ENCODE data around the gene OR10A3.
A peak's percentile ranks its signal among the peaks of the same experiment; 100 is the strongest.
"Not testable (repeated sequence)": the region's sequence is repeated elsewhere in the genome, so short reads cannot be mapped to it uniquely, and the experiment has no call there.

Gene OR10A3, protein sequence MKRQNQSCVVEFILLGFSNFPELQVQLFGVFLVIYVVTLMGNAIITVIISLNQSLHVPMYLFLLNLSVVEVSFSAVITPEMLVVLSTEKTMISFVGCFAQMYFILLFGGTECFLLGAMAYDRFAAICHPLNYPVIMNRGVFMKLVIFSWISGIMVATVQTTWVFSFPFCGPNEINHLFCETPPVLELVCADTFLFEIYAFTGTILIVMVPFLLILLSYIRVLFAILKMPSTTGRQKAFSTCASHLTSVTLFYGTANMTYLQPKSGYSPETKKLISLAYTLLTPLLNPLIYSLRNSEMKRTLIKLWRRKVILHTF

DNA sequence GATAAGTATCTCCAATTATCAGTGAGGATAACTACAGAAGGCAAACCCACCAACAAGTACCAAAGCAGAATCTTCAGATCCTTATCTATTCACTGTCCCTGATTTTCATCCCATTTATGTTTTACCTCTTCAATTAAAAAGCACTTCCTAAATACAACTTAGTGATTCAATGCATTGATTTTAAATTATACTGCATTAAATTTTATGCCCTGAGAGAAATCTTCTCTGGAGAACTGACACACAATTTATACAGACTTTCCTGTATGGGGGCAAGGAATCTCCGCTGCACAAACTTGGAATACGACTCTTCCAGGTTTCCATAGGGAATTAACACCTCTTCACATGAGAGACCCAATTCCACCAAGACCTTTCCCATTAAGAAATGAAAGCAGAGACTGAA, at the start of gene OR10A3:
Gene OR10A3, minus strand, starts transcription at position 101 of the 400 bp plus-strand sequence. CDS start 2,188 bp downstream, outside the sequence.
- no peak for DNase-seq

DNA sequence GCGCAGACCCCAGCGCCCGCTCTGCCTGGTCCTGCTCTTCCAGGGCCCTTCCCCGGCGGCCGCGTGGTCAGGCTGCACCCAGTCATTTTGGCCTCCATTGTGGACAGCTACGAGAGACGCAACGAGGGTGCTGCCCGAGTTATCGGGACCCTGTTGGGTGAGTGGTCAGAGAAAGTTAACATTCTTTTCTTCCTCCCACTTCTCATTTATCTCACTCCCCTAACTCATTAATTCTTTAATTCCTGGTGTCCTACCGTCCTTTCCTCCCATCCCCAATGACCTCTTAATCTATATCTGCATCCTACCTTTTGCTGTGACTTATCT, 46.0 kb upstream of the OR10A3 start:
- DNase-seq = not testable (repeated sequence)

DNA sequence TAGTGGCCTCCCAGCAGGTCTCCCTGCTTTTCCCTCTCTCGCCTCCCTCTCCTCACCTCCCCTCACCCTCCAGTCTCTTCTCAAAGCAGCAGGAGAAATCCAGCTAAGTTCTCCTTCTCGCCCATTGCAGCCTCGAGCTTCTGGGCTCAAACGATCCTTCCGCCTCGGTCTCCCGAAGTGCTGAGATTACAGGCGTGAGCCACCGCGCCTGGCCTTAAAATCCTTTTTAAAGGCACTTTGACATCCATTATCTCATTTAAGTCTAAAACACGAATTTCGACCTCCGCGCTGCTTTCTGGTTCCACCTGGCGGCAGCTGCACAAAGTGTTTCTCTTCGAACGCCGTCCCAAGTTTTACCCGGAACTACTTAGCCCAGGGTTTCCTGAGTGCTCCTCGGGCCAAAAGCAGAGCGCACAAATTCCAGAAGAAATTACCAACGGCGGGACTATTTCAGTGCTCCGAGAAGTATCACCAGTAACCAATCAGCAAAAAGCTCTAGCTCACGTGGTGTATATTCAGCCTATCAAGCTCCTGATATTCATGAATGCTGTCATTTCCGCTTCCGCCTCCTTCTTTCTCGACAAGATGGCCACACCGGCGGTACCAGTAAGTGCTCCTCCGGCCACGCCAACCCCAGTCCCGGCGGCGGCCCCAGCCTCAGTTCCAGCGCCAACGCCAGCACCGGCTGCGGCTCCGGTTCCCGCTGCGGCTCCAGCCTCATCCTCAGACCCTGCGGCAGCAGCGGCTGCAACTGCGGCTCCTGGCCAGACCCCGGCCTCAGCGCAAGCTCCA, 45.5 kb upstream of the OR10A3 start, which contains the start of gene EIF3F:
Gene EIF3F, plus strand, starts transcription at position 570 of the 792 bp plus-strand sequence. Its CDS starts 16 bp downstream, at position 586.
- peak; percentile 63 to 83 (median 70) for DNase-seq

GRCh38 chr11:7983832-7984590, 42.5 kb upstream of the OR10A3 start:
- DNase-seq = no peak

DNA sequence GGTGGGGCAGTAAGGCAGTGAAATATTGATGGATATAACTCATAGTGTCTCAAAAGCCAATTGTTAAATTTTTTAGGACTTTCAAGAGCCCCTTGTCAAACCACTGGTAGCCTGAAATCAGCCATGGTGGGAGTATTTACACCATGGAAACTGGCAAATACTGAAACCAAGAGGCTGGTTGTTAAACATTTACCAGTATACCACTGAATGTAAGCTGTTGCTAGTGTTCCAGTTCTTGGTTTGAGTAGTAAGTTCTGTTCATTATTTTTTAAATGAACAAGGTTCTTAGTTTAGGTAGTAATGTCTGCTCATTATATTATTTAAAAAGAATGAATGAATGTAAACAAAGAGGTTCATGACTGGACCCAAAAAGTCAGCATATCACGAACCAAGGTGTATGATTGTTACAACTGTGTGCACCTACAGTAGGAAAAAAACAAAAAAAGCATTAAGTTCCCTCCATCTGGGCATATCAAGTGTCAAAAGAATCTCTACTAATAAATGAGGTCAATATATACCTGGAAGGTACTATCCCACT, 41.1 kb upstream of the OR10A3 start:
- DNase-seq = no peak

DNA sequence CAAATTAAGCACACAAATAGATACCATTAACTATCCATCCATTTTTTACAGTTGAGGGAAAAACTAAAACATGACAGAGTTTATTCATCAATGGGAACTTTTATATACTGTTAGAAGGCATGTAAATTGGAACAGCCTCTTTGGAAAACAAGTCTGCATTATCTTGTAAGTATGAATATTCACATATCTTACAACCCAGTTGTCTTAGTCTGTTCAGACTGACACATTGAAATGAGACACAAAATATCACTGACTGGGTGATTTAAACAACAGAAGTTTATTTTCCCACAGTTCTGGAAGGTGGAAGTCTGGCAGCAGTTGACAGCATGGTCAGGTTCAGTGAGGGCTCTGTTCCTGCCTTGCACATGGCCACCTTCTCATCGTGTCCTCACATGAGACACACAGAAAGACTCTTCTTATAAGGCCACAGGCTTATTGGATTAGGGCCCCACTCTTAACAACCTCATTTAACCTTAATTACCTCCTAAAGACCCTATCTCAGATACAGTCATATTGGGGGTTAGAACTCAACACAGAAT, 40.2 kb upstream of the OR10A3 start:
- no peak for DNase-seq

DNA sequence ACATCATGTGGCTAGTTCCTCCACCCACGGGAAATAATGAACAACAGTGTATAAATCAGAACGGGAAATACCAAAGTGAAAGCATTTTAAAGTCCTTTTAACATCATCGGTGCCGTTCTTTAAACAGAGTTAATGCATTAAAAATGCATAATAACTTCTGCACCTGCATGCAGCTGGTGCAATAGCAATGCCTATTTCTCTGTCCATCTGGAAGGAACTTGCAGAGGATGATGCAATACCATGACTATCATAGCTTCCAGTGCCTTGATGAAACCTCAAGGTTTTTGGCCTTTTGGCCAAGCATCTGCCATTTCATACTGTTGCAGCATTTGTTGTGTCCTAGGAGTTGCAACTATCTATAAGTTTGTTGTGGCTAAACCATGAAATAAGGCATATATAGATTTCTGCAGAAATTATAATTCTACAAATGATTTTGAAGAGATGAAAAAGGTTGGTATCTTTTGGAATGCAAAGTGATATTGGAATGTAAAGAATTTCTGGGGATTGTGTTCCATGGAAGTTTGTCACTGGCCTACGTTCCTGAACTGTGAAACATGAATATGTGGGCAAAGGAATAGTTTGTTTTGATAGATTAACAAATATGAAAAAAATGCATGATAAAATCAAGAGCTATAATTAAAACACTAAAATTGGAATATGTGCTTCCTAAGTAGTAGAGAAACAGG, 35.9 kb upstream of the OR10A3 start:
- no peak for DNase-seq

- DNase-seq = no peak
Observed at GRCh38 chr11:7974668-7975067, 33.2 kb upstream of the OR10A3 start.

DNA sequence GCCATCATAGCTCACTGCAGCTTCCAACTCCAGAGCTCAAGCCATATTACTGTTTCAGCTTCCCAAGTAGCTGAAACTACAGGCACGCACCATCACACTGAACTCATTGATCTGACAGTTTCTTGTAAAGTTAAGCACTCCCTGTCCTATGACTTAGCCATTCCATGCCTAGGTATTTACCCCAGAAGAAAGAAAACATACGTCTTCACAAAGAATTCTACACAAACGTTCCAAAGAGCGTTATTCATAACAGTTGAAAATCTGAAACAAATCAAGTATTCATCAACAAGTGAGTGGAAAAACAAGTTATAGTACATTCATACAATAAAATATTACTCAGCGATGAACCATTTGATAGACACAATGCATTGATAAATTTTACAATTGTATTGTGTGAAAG, 31.5 kb upstream of the OR10A3 start:
- no peak for DNase-seq

DNA sequence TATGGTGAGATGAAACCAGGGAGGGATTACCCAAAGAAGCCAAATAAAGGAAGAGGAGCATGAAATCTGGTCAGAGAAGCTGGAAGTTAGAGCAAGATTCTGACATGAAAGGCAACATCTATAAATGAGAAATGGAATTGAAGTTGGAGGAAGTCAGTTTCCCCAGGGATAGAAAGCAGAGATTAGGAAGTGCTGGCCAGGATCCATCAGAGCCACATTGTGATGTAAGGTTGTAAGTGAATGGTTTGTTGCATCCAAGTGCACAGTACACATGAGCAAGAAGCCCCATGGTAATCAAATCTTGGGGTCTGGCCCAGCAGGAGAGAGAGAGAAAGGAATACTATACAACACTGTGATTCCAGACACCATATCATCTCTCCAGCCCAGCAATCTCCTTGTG, 30.3 kb upstream of the OR10A3 start:
- DNase-seq = no peak

DNA sequence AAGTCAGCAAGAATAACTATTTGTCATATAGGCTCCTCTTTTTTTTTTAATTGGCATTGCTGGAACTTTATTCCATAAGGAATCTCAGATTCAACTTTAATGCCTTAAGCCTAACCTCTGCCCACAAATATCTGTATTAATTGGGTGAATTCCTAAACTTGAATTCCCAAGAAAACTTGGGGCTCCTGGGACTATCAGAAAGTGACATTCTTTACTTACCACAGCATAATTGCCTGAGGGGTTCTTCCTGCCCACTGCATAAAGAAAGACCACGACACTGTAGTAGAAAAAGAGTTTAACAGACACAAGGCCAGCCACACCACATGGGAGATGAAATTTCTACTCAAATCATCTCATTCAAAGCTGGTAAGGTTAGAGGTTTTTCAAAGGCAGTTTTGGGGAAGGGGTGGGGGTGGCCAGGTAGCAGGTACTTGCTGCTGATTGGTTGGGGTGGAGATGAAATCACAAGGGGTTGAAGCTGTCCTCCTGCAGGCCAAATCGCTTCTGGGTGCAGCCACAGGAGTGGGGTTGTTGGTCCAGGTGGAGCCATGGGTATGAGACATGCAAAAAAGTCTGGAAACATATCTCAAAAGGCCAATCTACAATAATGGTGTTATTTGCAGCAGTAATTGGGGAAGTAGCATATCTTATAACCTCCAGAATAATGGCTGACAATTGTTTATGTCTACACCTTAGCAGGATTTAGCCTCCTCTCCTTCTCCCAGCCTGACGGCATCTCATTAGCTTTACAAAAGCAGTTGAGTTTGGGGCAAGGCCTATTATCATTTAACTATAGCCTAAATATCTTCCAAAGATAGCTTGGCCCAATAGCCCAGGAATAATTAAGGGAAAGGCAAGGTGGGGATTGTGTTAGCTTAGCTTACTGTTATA, 28.5 kb upstream of the OR10A3 start:
- no peak for DNase-seq

DNA sequence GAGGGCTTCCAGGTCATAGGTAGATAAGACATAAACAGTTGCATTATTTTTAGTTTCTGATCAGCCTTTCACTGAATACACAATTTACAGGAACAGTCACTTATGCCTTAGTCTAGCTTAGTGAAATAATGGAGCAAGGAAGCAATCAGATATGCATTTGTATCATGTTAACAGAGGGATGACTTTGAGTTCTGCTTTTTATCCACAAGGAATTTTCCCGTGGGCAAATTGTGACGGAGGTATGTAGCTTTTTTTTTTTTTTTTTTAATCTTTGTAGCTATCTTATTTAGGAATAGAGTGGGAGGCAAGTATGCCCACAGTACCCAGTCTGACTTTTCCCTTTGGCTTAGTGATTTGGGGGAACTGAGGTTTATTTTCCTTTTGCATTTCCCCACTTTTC, 27.2 kb upstream of the OR10A3 start:
- no peak for DNase-seq

DNA sequence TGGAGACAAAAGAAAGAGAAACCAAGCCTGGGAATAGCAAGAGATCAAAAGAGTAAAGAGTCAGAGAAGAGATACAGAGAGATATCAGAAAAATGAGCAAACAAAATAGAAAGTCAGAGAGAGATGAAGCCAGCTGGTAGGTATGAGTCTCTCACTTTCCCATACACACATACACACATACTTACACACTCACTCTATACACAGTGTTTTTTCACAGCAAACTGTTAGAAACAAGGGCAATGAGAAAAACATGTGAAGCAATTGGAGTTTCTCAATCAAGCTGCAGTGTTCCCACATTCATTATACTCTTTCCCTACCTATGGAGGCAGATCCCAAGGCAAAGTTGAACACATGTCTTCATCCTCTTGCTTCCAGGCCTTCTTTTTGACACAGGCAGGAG, 26.3 kb upstream of the OR10A3 start:
- no peak for DNase-seq

DNA sequence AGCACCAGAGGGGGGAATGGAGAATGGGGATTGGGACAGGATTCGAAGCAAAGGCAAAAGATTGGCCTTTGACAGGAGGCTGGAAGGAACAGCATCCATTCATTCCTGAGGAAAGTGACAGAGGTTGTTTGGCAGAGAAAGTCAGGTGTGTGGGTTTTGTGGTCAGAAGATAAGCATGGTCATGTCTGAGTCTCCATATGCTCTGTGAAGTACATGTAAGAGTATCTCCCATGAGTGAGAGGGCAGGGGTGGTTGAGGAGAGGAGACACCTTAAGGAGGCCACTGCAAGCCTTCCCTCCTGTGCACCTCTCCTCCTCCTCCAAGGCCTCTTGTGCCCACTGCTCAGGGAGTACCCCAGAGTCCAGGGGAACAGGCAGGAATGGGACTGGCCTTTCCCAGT, 25.6 kb upstream of the OR10A3 start:
- DNase-seq = no peak

DNA sequence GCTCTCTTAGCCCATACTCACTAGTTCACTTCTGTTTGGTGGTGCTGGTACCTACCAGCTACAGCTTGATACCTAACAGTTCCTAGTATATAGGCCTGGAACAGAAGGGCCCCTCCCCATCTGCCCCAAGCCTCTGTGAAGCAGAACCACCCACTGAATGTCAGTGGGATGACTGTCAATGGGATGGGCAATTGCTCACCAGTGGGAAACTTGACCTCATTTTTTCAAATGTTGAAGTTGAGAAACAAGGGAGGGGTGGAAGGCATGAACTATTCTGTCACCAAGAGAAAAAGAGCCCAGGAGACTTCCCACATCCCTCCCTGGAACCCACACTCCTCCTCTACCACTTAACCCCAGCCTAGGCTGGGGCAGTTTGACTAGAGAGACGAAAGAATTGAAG, 23.9 kb upstream of the OR10A3 start, which contains the start of gene NLRP10:
Gene NLRP10, minus strand, starts transcription at position 62 of the 400 bp plus-strand sequence. CDS start 1,952 bp downstream, outside the sequence.
- DNase-seq = no peak

GRCh38 chr11:7964873-7965272, 23.4 kb upstream of the OR10A3 start:
- DNase-seq = no peak

DNA sequence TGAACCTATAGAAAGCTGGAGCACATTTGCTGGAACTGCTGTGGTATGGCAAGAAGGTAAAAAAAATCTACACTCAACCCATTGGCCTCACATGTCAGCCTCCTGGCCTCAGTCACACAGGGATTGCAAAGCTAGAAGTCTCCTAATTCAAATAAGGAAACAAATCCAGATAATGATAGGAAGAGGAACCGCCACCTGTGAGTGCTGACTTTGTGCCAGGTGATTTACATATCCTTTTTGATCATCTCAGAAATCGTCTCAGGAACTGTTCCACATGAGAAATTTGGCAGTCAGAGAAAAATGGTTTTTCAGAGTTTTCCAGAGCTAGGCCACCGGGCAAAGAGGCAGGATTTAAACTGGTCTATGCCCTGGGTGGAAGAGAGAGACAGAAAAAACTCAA, 22.8 kb upstream of the OR10A3 start:
- DNase-seq = no peak

GRCh38 chr11:7955191-7955590, 13.7 kb upstream of the OR10A3 start:
- DNase-seq = no peak

- no peak for DNase-seq
Observed at GRCh38 chr11:7949934-7950333, 8.4 kb upstream of the OR10A3 start.

DNA sequence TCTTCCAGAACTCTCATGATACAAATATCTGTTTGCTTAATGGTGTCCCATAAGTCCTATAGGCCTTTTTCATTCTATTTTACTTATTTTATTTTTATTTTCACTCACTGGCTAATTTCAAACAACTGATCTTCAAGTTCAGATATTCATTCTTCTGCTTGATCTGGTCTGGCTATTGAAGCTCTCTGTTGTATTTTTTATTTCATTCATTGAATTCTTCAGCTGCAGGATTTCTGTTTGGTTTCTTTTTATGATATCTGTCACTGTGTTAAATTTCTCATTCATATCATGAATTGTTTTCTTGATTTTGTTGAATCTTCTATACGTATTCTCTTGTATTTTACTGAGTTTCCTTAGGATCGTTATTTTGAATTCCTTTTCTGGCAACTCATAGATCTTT, 2.6 kb upstream of the OR10A3 start:
- DNase-seq = no peak

GRCh38 chr11:7941146-7941545, 362 bp downstream of the OR10A3 start:
- DNase-seq = no peak

All from activated naive CD4-positive, alpha-beta T cell (primary cell).